Smooth muscle cell (in vitro differentiated cells): ENCODE results near the gene DNAJB12. TPM values are rescaled to one million over a fixed set of nuclear protein-coding genes. Genes with fewer than 3 reads are reported as not detected.
A peak's percentile ranks its signal among the peaks of the same experiment; 100 is the strongest.

ENCODE experiments used
- DNase-seq: peaks from one replicate; lab custom pipeline; 2025; ENCODE audit not compliant: unreplicated experiment; lab: John Stamatoyannopoulos, UW
- H2AFZ ChIP-seq: fragments of 200-600 bp; sonication (generic); 2 replicates; pipeline ENCODE4 v1.6.0; 2016; ENCODE audit warnings: antibody characterized with exemption, low read depth, mild to moderate bottlenecking
- H3F3A ChIP-seq: fragments of 200-600 bp; sonication (generic); 2 replicates; pipeline ENCODE4 v1.6.0; 2017; ENCODE audit warnings: antibody characterized with exemption, low read depth
- H3K27ac ChIP-seq: fragments of 200-600 bp; sonication (generic); 2 replicates; pipeline ENCODE4 v1.5.1; 2016; ENCODE audit warnings: low read depth, mild to moderate bottlenecking
- H3K27me3 ChIP-seq: fragments of 200-600 bp; sonication (generic); 2 replicates; pipeline ENCODE4 v1.6.1; 2016; ENCODE audit warnings: low read depth, mild to moderate bottlenecking
- H3K36me3 ChIP-seq: fragments of 200-600 bp; sonication (generic); 2 replicates; pipeline ENCODE4 v1.5.1; 2016; ENCODE audit warnings: low read depth
- H3K4me1 ChIP-seq: fragments of 200-600 bp; sonication (generic); 2 replicates; pipeline ENCODE4 v1.5.1; 2016; ENCODE audit warnings: low read depth
- H3K4me2 ChIP-seq: fragments of 200-600 bp; sonication (generic); 2 replicates; pipeline ENCODE4 v1.6.0; 2016; ENCODE audit warnings: mild to moderate bottlenecking
- H3K4me3 ChIP-seq: fragments of 200-600 bp; sonication (generic); 2 replicates; pipeline ENCODE4 v1.5.1; 2016; ENCODE audit warnings: mild to moderate bottlenecking
- H3K79me2 ChIP-seq: fragments of 200-600 bp; sonication (generic); 2 replicates; pipeline ENCODE4 v1.6.0; 2016; ENCODE audit warnings: low read depth, mild to moderate bottlenecking
- H3K9ac ChIP-seq: fragments of 200-600 bp; sonication (generic); 2 replicates; pipeline ENCODE4 v1.6.0; 2016; ENCODE audit warnings: low read depth
- H3K9me3 ChIP-seq: fragments of 200-600 bp; sonication (generic); replicated peaks from 2 replicates; pipeline ENCODE4 v1.5.1; 2016; ENCODE audit warnings: low read depth
- H4K20me1 ChIP-seq: fragments of 200-600 bp; sonication (generic); 2 replicates; pipeline ENCODE4 v1.6.0; 2016; ENCODE audit warnings: low read depth
- WGBS: methylation state at CpG from one replicate; pipeline ENCODE4 v1.1.7; 2016; ENCODE audit warnings: low lambda C conversion rate; 5-methylcytosine and 5-hydroxymethylcytosine counted together
- polyA plus RNA-seq: library from polyadenylated mRNA; unstranded; fragments of >200 nt; fragmentation: Nextera tagmentation; extraction: Ambion mirVana; gene quantifications from 2 replicates; pipeline ENCODE4 v1.2.1, GENCODE V29; 2016
- total RNA-seq: library from RNA; depleted of rRNA; stranded (reverse); fragments of >200 nt; gene quantifications from 2 replicates; pipeline ENCODE4 v1.2.3, GENCODE V29; 2014
- TF ChIP-seq, protein P1 (sequence below): fragments of 200-600 bp; sonication (generic); IDR thresholded peaks from 2 replicates; pipeline ENCODE4 v1.5.1; 2017; ENCODE audit warnings: borderline replicate concordance, mild to moderate bottlenecking, antibody characterized with exemption; ENCODE audit not compliant: insufficient read depth, poor library complexity, severe bottlenecking

Gene DNAJB12
- total and polyA plus RNA-seq, 2 experiments from 2014 or later, result 12.5 to 24.5 TPM

DNA sequence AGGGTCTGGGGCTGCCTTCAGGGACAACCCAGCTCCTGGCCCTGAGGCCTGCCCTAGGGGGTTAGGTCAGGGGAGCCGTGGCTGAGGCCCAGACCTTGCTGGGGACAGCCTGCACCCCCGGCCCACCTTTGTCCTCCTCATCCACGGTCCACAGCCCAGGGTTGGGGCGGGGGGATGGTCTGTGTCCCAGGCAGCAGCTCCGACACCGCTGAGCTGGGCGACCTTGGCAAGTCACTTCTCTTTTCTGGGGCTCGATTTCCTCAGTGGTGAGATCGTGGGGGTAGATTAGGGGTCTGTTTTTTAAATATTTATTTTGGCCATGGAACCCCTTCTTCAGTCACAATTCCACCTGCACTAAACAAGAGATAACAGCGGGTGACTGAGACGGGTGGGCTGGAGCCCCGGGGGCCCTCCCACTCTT lies 30.9 kb downstream of the DNAJB12 start:
- WGBS, result 94% methylated on average over 12 of the region's 12 CpGs
- peaks cover 19% of the 10 kb centered on the region for H3F3A ChIP-seq
- peak overlapping the region; percentile 46 for H3K27ac ChIP-seq
- no peak overlapping the region for H3K9ac ChIP-seq
- H3K27me3 ChIP-seq, result no peaks in the 10 kb centered on the region
- no peak overlapping the region for H3K4me2 ChIP-seq
- H2AFZ ChIP-seq, result no peak overlapping the region
- H3K36me3 ChIP-seq, result no peaks in the 10 kb centered on the region
- DNase-seq, result no peak
- no peaks in the 10 kb centered on the region for H4K20me1 ChIP-seq
- H3K4me1 ChIP-seq, result peaks cover 29% of the 10 kb centered on the region
- no peaks in the 10 kb centered on the region for H3K9me3 ChIP-seq
- no peak overlapping the region for H3K4me3 ChIP-seq
- no peaks in the 10 kb centered on the region for H3K79me2 ChIP-seq
- TF ChIP-seq, protein P1, sequence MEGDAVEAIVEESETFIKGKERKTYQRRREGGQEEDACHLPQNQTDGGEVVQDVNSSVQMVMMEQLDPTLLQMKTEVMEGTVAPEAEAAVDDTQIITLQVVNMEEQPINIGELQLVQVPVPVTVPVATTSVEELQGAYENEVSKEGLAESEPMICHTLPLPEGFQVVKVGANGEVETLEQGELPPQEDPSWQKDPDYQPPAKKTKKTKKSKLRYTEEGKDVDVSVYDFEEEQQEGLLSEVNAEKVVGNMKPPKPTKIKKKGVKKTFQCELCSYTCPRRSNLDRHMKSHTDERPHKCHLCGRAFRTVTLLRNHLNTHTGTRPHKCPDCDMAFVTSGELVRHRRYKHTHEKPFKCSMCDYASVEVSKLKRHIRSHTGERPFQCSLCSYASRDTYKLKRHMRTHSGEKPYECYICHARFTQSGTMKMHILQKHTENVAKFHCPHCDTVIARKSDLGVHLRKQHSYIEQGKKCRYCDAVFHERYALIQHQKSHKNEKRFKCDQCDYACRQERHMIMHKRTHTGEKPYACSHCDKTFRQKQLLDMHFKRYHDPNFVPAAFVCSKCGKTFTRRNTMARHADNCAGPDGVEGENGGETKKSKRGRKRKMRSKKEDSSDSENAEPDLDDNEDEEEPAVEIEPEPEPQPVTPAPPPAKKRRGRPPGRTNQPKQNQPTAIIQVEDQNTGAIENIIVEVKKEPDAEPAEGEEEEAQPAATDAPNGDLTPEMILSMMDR, result no peak

DNA sequence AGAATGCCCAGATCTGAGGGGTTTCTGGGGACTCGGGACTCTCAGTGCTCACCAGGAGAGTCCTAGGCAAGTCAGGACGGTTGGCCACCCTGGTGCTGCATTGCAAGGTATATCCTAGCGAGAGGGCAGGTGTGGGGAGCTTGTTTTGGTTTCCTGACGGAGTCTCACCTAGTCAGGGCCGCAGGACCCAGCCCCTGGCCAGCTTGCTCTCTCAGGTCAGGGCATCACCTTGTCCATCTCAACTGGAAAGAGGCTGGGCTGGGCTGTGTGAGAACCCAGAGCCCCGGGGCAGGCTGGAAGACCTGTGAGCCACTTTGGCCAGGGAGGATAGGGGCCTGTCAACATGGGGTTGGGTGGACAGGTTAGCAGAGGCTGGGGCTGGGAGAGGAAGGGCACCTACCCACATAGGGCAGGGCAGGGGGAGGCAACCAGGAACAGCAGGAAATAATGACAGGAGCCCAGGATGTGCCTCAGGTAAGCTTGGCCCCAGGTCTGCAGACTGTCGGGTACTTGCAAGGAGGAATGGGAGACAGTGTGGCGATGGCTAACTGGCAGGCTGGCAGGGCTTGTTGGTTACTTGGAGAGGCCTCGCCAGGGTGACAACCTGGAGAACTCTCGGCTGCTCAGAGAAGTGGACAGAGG lies 31.5 kb downstream of the DNAJB12 start:
- Histone ChIP-seq H3K4me1 (peaks cover 26% of the 10 kb centered on the region), H4K20me1 (no peaks in the 10 kb centered on the region), H2AFZ (no peak overlapping the region), H3K27ac (peak overlapping the region; percentile 96), H3K9me3 (no peaks in the 10 kb centered on the region), H3K27me3 (no peaks in the 10 kb centered on the region), H3K4me2 (no peak overlapping the region), H3K4me3 (no peak overlapping the region), H3K9ac (peak overlapping the region; percentile 78), H3K36me3 (no peaks in the 10 kb centered on the region), H3K79me2 (no peaks in the 10 kb centered on the region), H3F3A (peaks cover 19% of the 10 kb centered on the region)
- 96% methylated on average over 9 of the region's 10 CpGs for WGBS
- DNase-seq, result no peak
- TF ChIP-seq, protein P1, result no peak

DNA sequence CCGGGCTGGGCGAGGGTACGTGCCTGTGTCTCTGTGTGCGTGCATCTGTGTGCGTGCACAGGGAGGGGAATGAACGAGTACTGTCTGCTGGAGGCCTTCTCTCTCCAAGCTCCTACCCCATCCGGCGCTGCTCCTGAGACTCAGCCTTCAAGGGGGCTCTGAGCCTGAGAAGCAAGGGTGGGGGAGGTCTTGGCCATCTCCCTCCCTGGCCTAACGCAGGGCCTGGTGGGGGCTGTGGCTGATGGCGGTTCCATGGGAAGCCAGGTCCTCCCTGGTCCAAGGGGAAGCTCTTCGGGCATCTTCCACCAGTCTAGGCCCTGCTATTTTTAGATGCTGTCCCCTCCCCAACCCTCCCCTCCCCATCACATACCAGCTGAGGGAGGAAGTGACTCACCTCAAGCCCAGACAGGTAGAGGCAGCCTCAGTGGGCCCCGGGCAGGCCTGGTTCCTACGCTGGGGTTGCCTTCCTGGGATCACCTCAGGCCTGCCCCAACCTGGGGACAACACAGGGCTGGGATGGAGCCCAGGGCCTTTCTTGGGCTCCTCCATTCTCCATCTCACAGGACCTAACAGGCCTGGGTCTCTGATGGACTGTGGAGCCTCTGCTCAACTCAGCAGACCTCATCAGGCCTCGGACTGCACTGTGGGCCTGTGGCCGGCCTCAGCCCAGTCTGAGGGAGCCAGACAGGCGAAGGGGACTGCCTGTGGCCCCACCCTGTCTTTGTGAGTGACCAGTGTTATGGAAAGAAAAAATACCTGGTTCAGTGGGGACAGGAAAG lies 32.2 kb downstream of the DNAJB12 start:
- Histone ChIP-seq H4K20me1 (no peaks in the 10 kb centered on the region), H3K36me3 (no peaks in the 10 kb centered on the region), H3K27me3 (no peaks in the 10 kb centered on the region), H2AFZ (no peak overlapping the region), H3K4me2 (peak overlapping the region; percentile 28), H3K9ac (peak overlapping the region; percentile 78), H3F3A (peaks cover 16% of the 10 kb centered on the region), H3K79me2 (no peaks in the 10 kb centered on the region), H3K9me3 (no peaks in the 10 kb centered on the region), H3K4me3 (no peak overlapping the region), H3K4me1 (peaks cover 26% of the 10 kb centered on the region), H3K27ac (peak overlapping the region; percentile 96)
- 49% methylated on average over 16 of the region's 16 CpGs for WGBS
- no peak for DNase-seq
- TF ChIP-seq, protein P1, result no peak
